HL-60 (cell line): ENCODE data around the gene ITGB3.

Experiments used
- GABPA ChIP-seq: IDR thresholded peaks from 2 replicates; pipeline ENCODE4 v1.6.1; 2012; ENCODE audit warnings: low read depth
- POLR2AphosphoS5 ChIP-seq: IDR thresholded peaks from 2 replicates; pipeline ENCODE4 v1.6.1; 2012; ENCODE audit warnings: low read depth
- REST ChIP-seq: IDR thresholded peaks from 2 replicates; pipeline ENCODE4 v1.6.1; 2012; ENCODE audit warnings: low read depth; ENCODE audit not compliant: insufficient replicate concordance
- SPI1 ChIP-seq: IDR thresholded peaks from 2 replicates; pipeline ENCODE4 v1.6.1; 2012; ENCODE audit warnings: low read depth, mild to moderate bottlenecking, borderline replicate concordance
- TF ChIP-seq, protein P1 (sequence below): IDR thresholded peaks from one replicate; pipeline ENCODE4 v1.5.1; 2011; ENCODE audit warnings: low read length, control low read depth, inconsistent platforms; ENCODE audit not compliant: insufficient read depth

DNA sequence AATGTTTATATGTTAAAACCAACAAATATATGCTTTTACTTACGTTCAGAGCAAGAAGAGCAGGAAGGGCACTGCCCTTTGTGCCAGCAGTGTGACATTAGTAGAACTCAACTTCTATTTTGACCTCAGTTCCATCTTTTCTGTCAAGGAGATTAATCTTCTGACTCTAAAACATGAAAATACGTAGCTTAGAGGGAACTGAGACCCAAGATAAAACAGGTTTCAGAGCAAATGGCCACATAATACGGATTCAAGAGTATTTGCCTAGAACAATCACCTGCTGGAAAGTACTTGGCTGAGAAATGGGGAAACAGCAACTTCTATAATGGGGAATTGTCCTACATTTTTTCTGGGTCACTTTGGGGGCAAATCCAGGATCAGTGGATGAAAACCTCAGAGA is 22.3 kb upstream of the ITGB3 start:
- TF ChIP-seq, protein P1, sequence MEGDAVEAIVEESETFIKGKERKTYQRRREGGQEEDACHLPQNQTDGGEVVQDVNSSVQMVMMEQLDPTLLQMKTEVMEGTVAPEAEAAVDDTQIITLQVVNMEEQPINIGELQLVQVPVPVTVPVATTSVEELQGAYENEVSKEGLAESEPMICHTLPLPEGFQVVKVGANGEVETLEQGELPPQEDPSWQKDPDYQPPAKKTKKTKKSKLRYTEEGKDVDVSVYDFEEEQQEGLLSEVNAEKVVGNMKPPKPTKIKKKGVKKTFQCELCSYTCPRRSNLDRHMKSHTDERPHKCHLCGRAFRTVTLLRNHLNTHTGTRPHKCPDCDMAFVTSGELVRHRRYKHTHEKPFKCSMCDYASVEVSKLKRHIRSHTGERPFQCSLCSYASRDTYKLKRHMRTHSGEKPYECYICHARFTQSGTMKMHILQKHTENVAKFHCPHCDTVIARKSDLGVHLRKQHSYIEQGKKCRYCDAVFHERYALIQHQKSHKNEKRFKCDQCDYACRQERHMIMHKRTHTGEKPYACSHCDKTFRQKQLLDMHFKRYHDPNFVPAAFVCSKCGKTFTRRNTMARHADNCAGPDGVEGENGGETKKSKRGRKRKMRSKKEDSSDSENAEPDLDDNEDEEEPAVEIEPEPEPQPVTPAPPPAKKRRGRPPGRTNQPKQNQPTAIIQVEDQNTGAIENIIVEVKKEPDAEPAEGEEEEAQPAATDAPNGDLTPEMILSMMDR = no peak
- TF ChIP-seq SPI1 (no peak), REST (no peak), GABPA (no peak), POLR2AphosphoS5 (no peak)
